A549 treated with AZD9567 at 1 μM for 4 hours (cell line): ENCODE results near the gene ASCL5. TPM values are rescaled to one million over a fixed set of nuclear protein-coding genes. Genes with fewer than 3 reads are reported as not detected.

ENCODE experiments used
- total RNA-seq: library from RNA; stranded (reverse); fragments of 200-300 nt; extraction: Qiagen RNA extraction; gene quantifications from 5 replicates; pipeline ENCODE4 v1.2.3, GENCODE V29; 2022; ENCODE audit not compliant: insufficient read depth

Gene ASCL5, protein sequence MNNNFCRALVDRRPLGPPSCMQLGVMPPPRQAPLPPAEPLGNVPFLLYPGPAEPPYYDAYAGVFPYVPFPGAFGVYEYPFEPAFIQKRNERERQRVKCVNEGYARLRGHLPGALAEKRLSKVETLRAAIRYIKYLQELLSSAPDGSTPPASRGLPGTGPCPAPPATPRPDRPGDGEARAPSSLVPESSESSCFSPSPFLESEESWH
- 0.13 to 0.21 TPM (median 0.15 TPM) in 4 of 5 replicates, not detected in the other for total RNA-seq

DNA sequence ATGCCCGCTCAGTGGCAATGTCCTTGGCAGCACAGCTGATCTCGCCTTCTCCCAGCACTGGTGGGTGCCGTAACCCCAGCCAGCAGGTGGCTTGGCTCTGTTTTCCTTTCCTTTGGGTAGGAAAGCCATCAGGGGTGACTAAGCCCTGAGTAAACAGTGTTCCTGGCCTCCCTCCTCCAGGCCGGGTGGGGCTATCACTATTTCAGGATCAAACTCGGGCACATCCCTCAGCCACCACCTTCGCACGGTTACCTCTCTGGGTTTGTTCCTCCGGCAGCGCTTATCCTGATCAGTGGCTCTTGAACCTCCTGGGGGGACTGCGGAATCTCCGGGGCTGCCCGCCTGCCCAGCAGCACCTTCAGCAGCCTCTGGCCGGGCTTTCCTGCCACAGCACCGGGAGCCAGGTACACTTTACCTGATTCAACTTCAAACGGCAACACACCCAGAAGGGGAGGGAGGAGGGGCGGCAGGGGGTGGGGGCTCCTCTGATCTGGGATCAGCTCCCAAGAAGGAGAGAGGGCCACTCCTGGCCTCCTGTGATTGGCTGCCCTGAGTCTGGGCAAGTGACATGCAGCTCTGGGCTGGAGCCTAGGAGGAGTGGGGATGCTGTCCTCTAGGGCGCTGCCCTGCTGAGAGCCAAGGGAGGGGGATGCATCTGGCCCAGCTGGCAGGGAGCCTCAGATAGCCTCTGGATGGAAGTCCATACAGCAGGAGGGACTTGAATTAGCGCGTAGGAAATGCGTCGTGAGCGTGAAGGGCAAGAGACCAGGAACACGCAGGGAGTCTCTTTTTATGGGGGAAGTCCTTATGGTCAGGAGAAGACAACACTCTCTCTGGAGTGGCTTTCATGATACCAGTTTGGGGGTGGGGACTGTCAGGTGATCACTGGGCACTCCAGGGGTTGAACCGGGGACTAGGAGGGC, at the start of gene ASCL5:
TSS of gene ASCL5 (minus strand) at position 353 of the 923 bp plus-strand sequence. CDS start 11,812 bp downstream, outside the sequence.

DNA sequence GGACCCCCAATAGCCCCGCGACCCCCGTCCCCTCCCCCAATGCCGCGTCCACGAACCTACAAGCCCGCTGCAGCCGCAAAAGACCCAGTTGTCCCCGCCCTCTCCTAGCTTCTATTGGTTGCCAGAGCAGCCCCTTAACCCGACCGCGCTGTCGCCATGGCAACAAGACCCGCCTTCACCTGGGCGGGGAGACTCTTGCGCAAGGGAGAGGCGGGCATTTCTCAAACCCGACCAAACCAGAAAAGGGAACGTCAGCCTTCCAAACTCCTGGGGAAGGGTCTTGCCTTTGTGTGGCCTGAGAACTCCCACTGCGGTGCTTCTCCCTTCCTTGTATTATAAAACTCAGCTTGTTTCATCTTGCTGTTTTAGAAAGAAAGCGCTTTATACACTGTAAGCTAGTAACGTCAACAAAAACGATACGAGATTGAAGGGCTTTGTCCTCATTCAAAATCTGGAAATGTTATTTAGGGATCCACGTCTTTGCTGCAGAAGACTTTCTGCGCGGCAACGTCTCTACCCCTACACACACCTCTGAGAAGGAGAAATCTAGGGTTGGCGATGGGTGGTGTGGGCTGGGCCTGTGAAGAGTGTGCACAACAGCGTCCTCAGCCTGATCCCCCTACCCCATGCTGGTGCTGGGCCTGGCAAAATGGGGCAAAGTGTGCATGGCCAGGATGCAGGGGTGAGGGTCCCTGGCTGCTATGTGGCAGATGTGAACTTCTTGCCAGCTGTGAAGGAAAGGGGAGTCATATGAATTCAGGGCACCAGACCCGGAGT, 27.6 kb upstream of the ASCL5 start, which contains the start of gene TMEM9:
TSS of gene TMEM9 (minus strand) at position 86 of the 777 bp plus-strand sequence. CDS start 551 bp downstream, outside the sequence.

DNA sequence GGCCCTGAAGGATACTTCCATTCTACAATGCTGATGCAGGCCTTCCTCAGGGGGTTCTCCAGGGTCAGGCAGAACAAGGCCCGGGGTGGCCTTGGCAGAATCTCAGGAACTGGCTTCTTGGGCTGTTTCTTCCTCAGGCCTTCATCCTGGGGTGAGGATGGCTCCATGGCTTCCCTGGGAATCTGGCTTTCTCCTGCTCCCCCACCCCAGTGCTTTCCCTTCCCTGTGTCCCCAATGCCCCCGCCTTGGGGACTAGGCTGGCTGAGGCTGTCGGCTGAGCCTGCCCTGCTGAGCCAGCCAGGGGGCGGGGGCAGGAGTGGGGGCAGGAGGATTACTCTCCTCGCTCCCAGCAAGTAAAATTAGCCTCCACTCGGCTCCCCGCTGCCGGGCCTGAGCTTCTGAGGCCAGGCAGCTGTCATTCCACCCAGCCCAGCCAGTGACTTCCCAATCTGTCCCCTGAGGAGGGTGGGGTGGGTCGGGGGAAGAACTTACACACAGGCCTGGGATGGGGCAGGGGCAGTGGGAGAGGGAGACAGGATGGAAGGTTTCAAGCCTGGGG, 14.7 kb downstream of the ASCL5 start, which contains the start of gene CACNA1S:
TSS of gene CACNA1S (minus strand) at position 254 of the 559 bp plus-strand sequence. CDS start at position 167, 87 bp downstream.

Other genes with a start within 250 kb of the ASCL5 start
- 29.7 to 43.4 TPM (median 35.7 TPM) in 5 replicates for gene INAVA, start 232.3 kb downstream of the ASCL5 start, total RNA-seq
- 1.4 to 2.5 TPM (median 2.3 TPM) in 5 replicates for gene KIF21B, start 103.5 kb downstream of the ASCL5 start, total RNA-seq
- gene CACNA1S, start 14.8 kb downstream of the ASCL5 start, total RNA-seq = not detected in 5 replicates
- 82.1 to 90.8 TPM (median 87.0 TPM) in 5 replicates for gene TMEM9, start 27.3 kb upstream of the ASCL5 start, total RNA-seq
- 0.65 to 0.78 TPM (median 0.71 TPM) in 4 of 5 replicates, not detected in the other for gene IGFN1, start 63.6 kb upstream of the ASCL5 start, total RNA-seq
- gene PKP1, start 156.3 kb upstream of the ASCL5 start, total RNA-seq = 0.02 to 0.03 TPM (median 0.02 TPM) in 3 of 5 replicates, not detected in the others